Measurements from ENCODE around the gene KCNJ5. TPM values are rescaled to one million over a fixed set of nuclear protein-coding genes. Genes with fewer than 3 reads are reported as not detected.

The KCNJ5 gene
- total and polyA plus RNA-seq, 2 of the 4 experiments (the other 2 are of a cell fraction), result 0.07 to 0.18 TPM

GRCh38 chr11:128940603-128941002 is 49.4 kb downstream of the KCNJ5 start:
- BruUV-seq (replicated peaks), result no TSS peak
- in situ Hi-C loops (cut with MboI; ENCODE audit: low sequenced_read_pairs) (no loop called here), intact Hi-C loops (cut with micrococcal nuclease) (no loop called here), dilution Hi-C loops (cut with HindIII; ENCODE audit: low sequenced_read_pairs, unreplicated experiment) (no loop called here)
- Histone ChIP-seq H2AK9ac (replicated peaks; ENCODE audit: low read depth, low read length, poor library complexity) (no peak overlapping the region), H3K56ac (ENCODE audit: extremely low read depth, insufficient read depth, low read length) (no peak overlapping the region), H3K36me3 (ENCODE audit: control insufficient read depth, insufficient read depth, low read length) (no peaks in the 10 kb centered on the region), H3K18ac (ENCODE audit: low read depth, low read length) (no peak overlapping the region), H3K23ac (ENCODE audit: low read depth, low read length) (no peak overlapping the region), H2AK5ac (ENCODE audit: low read depth, low read length) (no peak overlapping the region), H2BK15ac (ENCODE audit: low read depth, low read length) (no peak overlapping the region), H3K27me3 (ENCODE audit: control insufficient read depth, insufficient read depth, low read length) (peaks cover 32% of the 10 kb centered on the region), H2BK5ac (ENCODE audit: low read depth, low read length, poor library complexity, severe bottlenecking) (no peak overlapping the region), H4K8ac (ENCODE audit: low read depth in 2 of 2, low read length in 2 of 2) (no peak overlapping the region), H2AFZ (replicated peaks; ENCODE audit: low read length, poor library complexity) (no peak overlapping the region), H3K4me2 (ENCODE audit: low read depth, low read length) (no peak overlapping the region), H3K9me3 (ENCODE audit: control insufficient read depth, insufficient read depth, low read length) (no peaks in the 10 kb centered on the region), H2BK20ac (ENCODE audit: low read depth, low read length) (no peak overlapping the region), H3K4me3 (ENCODE audit: insufficient read depth, low read depth, low read length) (no peak overlapping the region), H3K4me1 (ENCODE audit: control insufficient read depth, insufficient read depth, low read length) (no peaks in the 10 kb centered on the region; the same call in 1 of the 2 replicates), H3K9me1 (ENCODE audit: insufficient read depth, low read length) (no peaks in the 10 kb centered on the region), H4K5ac (ENCODE audit: low read depth, low read length) (no peak overlapping the region), H3K79me1 (ENCODE audit: low read depth in 1 of 2, low read length in 2 of 2) (no peaks in the 10 kb centered on the region), H4K91ac (ENCODE audit: insufficient read depth, low read depth, low read length) (no peak overlapping the region), H2BK120ac (ENCODE audit: low read depth, low read length) (no peak overlapping the region), H3K14ac (replicated peaks; ENCODE audit: low read depth, low read length) (no peak overlapping the region), H4K20me1 (ENCODE audit: insufficient read depth, low read length) (no peaks in the 10 kb centered on the region), H3K9ac (ENCODE audit: low read depth, low read length) (no peak overlapping the region), H3K4ac (ENCODE audit: low read depth, low read length) (no peak overlapping the region), H3K27ac (ENCODE audit: insufficient read depth, low read length) (no peak overlapping the region)
- WGBS, 2 experiments (ENCODE audit: extremely low coverage in 2 of 2, insufficient read length in 1 of 2), result 80% methylated on average over 3 of the region's 15 CpGs; no CpG with 5 or more reads in 1 of the 2 experiments
- POLR2A ChIA-PET (ENCODE audit: unreplicated experiment), result no interaction called here
- TF ChIP-seq BHLHE40 (IDR thresholded peaks at IDR 0.05; ENCODE audit: low read depth, low read length) (no peak), CTCF (conservative IDR thresholded peaks at IDR 0.05; ENCODE audit: low read depth, low read length) (no peak)
- TF ChIP-seq, protein P1, sequence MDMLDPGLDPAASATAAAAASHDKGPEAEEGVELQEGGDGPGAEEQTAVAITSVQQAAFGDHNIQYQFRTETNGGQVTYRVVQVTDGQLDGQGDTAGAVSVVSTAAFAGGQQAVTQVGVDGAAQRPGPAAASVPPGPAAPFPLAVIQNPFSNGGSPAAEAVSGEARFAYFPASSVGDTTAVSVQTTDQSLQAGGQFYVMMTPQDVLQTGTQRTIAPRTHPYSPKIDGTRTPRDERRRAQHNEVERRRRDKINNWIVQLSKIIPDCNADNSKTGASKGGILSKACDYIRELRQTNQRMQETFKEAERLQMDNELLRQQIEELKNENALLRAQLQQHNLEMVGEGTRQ (IDR thresholded peaks at IDR 0.05; ENCODE audit: low read depth, low read length), result no peak
- ATAC-seq (ENCODE audit: low read depth) (no peak), DNase-seq (no peak)
- CTCF ChIA-PET, result interaction anchor here (0.5 to 1.5 kb wide), 3 partner anchors 16 to 148 kb away, joined by 4 to 9 read pairs (median 7); no protein-coding TSS in a partner anchor
